T-helper 17 cell (primary cell): ENCODE data around the gene DPP6. TPM values are rescaled to one million over a fixed set of nuclear protein-coding genes. Genes with fewer than 3 reads are reported as not detected.
"Not testable (repeated sequence)": the region's sequence is repeated elsewhere in the genome, so short reads cannot be mapped to it uniquely, and the experiment has no call there.

ENCODE experiments used
- ATAC-seq: fragments of 150-1000 bp; cut with Tn5 transposase; 2 replicates; pipeline ENCODE4 v1.10.0; 2021; ENCODE audit warnings: mild to moderate bottlenecking, moderate library complexity
- DNase-seq, 3 donors: peaks; one replicate each; pipeline versions ENCODE4 v3.0.0 to v3.0.0-alpha.2; 2020 to 2021
- H3K9me3 ChIP-seq: one replicate; pipeline ENCODE4 v1.7.0; 2013; ENCODE audit warnings: low read length, mild to moderate bottlenecking; ENCODE audit not compliant: control insufficient read depth, poor library complexity, severe bottlenecking
- H3K27ac Mint-ChIP-seq: one replicate; pipeline ENCODE4 v1.8.0; 2022; ENCODE audit warnings: mild to moderate bottlenecking, moderate library complexity, mixed read lengths
- H3K27me3 Mint-ChIP-seq: one replicate; pipeline ENCODE4 v1.8.0; 2022; ENCODE audit warnings: mixed read lengths
- H3K36me3 Mint-ChIP-seq: one replicate; pipeline ENCODE4 v1.8.0; 2022; ENCODE audit warnings: low read depth, mixed read lengths
- H3K4me1 Mint-ChIP-seq: one replicate; pipeline ENCODE4 v1.8.0; 2022; ENCODE audit warnings: mild to moderate bottlenecking, mixed read lengths
- H3K4me3 Mint-ChIP-seq: one replicate; pipeline ENCODE4 v1.8.0; 2022; ENCODE audit warnings: mild to moderate bottlenecking, moderate library complexity, mixed read lengths
- total RNA-seq, 4 donors: library from RNA in 2 of 4; stranded (reverse) in 2 of 4; gene quantifications; one replicate each; pipeline ENCODE4 v1.2.3 and lab custom pipeline; 2022 to 2026

DPP6 gene
- total RNA-seq (not detected), total RNA-seq (lab: John Stamatoyannopoulos, UW) (0 reads per million in 2 donors)

- H3K4me3 Mint-ChIP-seq, ATAC-seq, DNase-seq, H3K27me3 Mint-ChIP-seq, H3K27ac Mint-ChIP-seq, H3K4me1 Mint-ChIP-seq, H3K9me3 ChIP-seq, H3K36me3 Mint-ChIP-seq: not testable (repeated sequence)
These were observed at the start of gene DPP6 for GRCh38 chr7:154051643-154052529. Gene DPP6 (plus strand): TSS chr7:154052398.

- not testable (repeated sequence) for DNase-seq, H3K27ac Mint-ChIP-seq, H3K36me3 Mint-ChIP-seq
These were observed 42.7 kb upstream of the DPP6 start for GRCh38 chr7:154009423-154009911.

GRCh38 chr7:154010726-154011568 lies 41.3 kb upstream of the DPP6 start:
- H3K4me3 Mint-ChIP-seq, H3K36me3 Mint-ChIP-seq, H3K27me3 Mint-ChIP-seq, DNase-seq, H3K4me1 Mint-ChIP-seq, H3K27ac Mint-ChIP-seq, ATAC-seq, H3K9me3 ChIP-seq: not testable (repeated sequence)

More at GRCh38 chr7:154009423-154009911, 42.7 kb upstream of the DPP6 start:
- H3K4me1 Mint-ChIP-seq, ATAC-seq, H3K9me3 ChIP-seq, H3K27me3 Mint-ChIP-seq, H3K4me3 Mint-ChIP-seq: not testable (repeated sequence)

GRCh38 chr7:154012800-154013199 lies 39.4 kb upstream of the DPP6 start:
- H3K27ac Mint-ChIP-seq, H3K4me1 Mint-ChIP-seq, H3K27me3 Mint-ChIP-seq, H3K4me3 Mint-ChIP-seq, DNase-seq, ATAC-seq, H3K36me3 Mint-ChIP-seq, H3K9me3 ChIP-seq: not testable (repeated sequence)

GRCh38 chr7:154015636-154016035 lies 36.6 kb upstream of the DPP6 start:
- DNase-seq, H3K27ac Mint-ChIP-seq, H3K4me3 Mint-ChIP-seq, ATAC-seq, H3K36me3 Mint-ChIP-seq, H3K27me3 Mint-ChIP-seq, H3K4me1 Mint-ChIP-seq, H3K9me3 ChIP-seq: not testable (repeated sequence)

- H3K4me1 Mint-ChIP-seq, H3K27ac Mint-ChIP-seq, H3K9me3 ChIP-seq, DNase-seq, H3K4me3 Mint-ChIP-seq, ATAC-seq, H3K27me3 Mint-ChIP-seq, H3K36me3 Mint-ChIP-seq: not testable (repeated sequence)
These were observed 33.8 kb upstream of the DPP6 start for GRCh38 chr7:154018354-154018753.

- not testable (repeated sequence) for H3K4me3 Mint-ChIP-seq, H3K36me3 Mint-ChIP-seq, ATAC-seq, H3K27ac Mint-ChIP-seq, H3K4me1 Mint-ChIP-seq, DNase-seq, H3K9me3 ChIP-seq, H3K27me3 Mint-ChIP-seq
These were observed 24.4 kb upstream of the DPP6 start for GRCh38 chr7:154027805-154028204.

- H3K36me3 Mint-ChIP-seq, H3K4me3 Mint-ChIP-seq, H3K4me1 Mint-ChIP-seq, DNase-seq, H3K9me3 ChIP-seq, H3K27me3 Mint-ChIP-seq, H3K27ac Mint-ChIP-seq, ATAC-seq: not testable (repeated sequence)
These were observed 21.6 kb upstream of the DPP6 start for GRCh38 chr7:154030476-154031080.

GRCh38 chr7:154039466-154040165 lies 12.6 kb upstream of the DPP6 start:
- not testable (repeated sequence) for H3K36me3 Mint-ChIP-seq, H3K4me1 Mint-ChIP-seq, H3K27ac Mint-ChIP-seq, H3K9me3 ChIP-seq, H3K4me3 Mint-ChIP-seq, DNase-seq, H3K27me3 Mint-ChIP-seq
- peak; percentile 88 for ATAC-seq

- not testable (repeated sequence) for H3K4me1 Mint-ChIP-seq, H3K27ac Mint-ChIP-seq, H3K4me3 Mint-ChIP-seq, H3K27me3 Mint-ChIP-seq, H3K36me3 Mint-ChIP-seq, DNase-seq, ATAC-seq, H3K9me3 ChIP-seq
These were observed 1.8 kb upstream of the DPP6 start for GRCh38 chr7:154050394-154050793.

GRCh38 chr7:154051006-154051642 lies 1.1 kb upstream of the DPP6 start:
- not testable (repeated sequence) for H3K27ac Mint-ChIP-seq, H3K9me3 ChIP-seq, H3K27me3 Mint-ChIP-seq, H3K4me1 Mint-ChIP-seq, DNase-seq, H3K36me3 Mint-ChIP-seq, H3K4me3 Mint-ChIP-seq
- ATAC-seq = peak; percentile 63

- H3K27me3 Mint-ChIP-seq, H3K27ac Mint-ChIP-seq, H3K4me3 Mint-ChIP-seq, H3K9me3 ChIP-seq, H3K4me1 Mint-ChIP-seq, H3K36me3 Mint-ChIP-seq, ATAC-seq, DNase-seq: not testable (repeated sequence)
These were observed 493 bp downstream of the DPP6 start for GRCh38 chr7:154052530-154053252.
